ENCODE data around the gene MRGPRD.

The MRGPRD gene

DNA sequence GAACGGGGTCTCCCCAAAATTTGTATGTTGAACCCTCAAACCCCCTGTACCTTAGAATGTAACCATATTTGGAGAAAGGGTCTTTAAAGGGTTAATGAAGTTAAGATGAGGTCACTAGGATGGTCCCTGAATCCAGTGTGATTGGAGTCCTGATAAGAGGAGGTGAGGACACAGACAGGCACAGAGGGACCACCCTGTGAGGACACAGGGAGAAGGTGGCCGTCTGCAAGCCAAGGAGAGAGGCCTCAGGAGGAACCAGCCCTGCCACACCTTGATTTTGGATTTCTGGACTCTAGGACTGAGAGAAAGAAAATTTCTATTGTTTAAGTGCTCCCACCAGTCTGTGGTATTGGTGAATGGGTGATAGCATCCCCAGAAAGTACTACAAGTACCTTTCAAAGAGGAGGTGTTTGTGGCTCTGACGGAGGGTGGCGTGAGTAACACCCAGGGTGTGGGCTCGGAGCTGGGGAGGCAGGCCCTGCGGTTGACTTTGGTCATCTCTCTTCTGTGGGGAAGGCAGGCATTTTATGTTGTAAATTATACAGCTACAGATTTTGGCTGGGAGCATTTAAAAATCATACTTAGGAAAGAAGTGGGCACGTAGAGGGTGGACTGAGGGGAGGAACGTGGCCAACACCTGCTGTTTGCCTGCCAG lies 18.4 kb upstream of the MRGPRD start:
- ChIA-PET POLR2A (interaction anchor here (0.5 kb wide), 1 partner anchor 40 kb away, joined by 3 read pairs; no protein-coding TSS in a partner anchor), CTCF (no interaction called here)
- TF ChIP-seq ARNT (IDR thresholded peaks at IDR 0.05), result no peak
- TF ChIP-seq SP1 (IDR thresholded peaks at IDR 0.05), result no peak
- TF ChIP-seq TARDBP (IDR thresholded peaks at IDR 0.05), result no peak
- no peak for TF ChIP-seq SUZ12 (IDR thresholded peaks at IDR 0.05)
- no peak for TF ChIP-seq L3MBTL2 (conservative IDR thresholded peaks at IDR 0.05)
- no peak for TF ChIP-seq ELF4 (IDR thresholded peaks at IDR 0.05)
- TF ChIP-seq FOXM1 (IDR thresholded peaks at IDR 0.05; ENCODE audit: borderline replicate concordance), result no peak
- TF ChIP-seq CTBP1 (IDR thresholded peaks at IDR 0.05; ENCODE audit: borderline replicate concordance), result no peak
- no peak for TF ChIP-seq ZNF384 (IDR thresholded peaks at IDR 0.05)
- no peak for TF ChIP-seq BHLHE40 (IDR thresholded peaks at IDR 0.05; ENCODE audit: borderline replicate concordance)
- no peak for TF ChIP-seq FOXA1 (IDR thresholded peaks at IDR 0.05)
- TF ChIP-seq, protein P1, sequence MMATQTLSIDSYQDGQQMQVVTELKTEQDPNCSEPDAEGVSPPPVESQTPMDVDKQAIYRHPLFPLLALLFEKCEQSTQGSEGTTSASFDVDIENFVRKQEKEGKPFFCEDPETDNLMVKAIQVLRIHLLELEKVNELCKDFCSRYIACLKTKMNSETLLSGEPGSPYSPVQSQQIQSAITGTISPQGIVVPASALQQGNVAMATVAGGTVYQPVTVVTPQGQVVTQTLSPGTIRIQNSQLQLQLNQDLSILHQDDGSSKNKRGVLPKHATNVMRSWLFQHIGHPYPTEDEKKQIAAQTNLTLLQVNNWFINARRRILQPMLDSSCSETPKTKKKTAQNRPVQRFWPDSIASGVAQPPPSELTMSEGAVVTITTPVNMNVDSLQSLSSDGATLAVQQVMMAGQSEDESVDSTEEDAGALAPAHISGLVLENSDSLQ (IDR thresholded peaks at IDR 0.05), result no peak
- TF ChIP-seq NFRKB (IDR thresholded peaks at IDR 0.05), result no peak
- DNase-seq (ENCODE audit: extremely low spot score), result no peak

DNA sequence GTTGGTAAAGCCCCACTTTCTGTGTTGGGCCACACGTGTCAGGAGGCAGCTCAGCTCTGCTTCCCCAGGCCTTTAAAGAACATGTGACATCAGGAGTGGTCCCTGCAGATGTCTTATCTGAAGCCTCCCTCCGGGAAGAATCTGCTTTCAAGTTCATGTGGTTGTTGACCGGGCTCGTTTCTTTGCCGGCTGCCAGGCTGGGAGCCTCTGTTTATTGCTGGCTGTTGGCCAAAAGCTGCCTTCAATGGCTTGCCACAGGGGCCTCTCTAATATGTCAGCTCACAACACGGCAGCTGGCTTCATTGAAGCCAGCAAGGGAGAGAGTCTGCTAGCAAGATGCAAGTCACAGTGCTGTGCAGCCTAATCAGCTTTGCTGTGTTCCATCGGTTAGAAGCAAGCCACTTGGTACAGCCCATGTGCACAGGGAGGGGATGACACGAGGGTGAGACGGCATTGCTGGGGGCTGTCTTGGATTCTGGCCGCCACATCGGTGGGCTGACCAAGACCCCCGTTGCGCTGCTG lies 17.7 kb upstream of the MRGPRD start:
- POLR2A ChIA-PET, result interaction anchor here (0.5 kb wide), 1 partner anchor 40 kb away, joined by 3 read pairs; no protein-coding TSS in a partner anchor
- TF ChIP-seq L3MBTL2 (conservative IDR thresholded peaks at IDR 0.05), result no peak
- TF ChIP-seq SP1 (IDR thresholded peaks at IDR 0.05), result no peak
- no peak for TF ChIP-seq TARDBP (IDR thresholded peaks at IDR 0.05)
- no peak for TF ChIP-seq ZNF384 (IDR thresholded peaks at IDR 0.05)
- no peak for TF ChIP-seq HDGF (IDR thresholded peaks at IDR 0.05; ENCODE audit: borderline replicate concordance)
- DNase-seq (ENCODE audit: extremely low spot score), result no peak
- CTCF ChIA-PET, result interaction anchor here (1.0 kb wide), 1 partner anchor 8 kb away, joined by 5 read pairs; no protein-coding TSS in a partner anchor

DNA sequence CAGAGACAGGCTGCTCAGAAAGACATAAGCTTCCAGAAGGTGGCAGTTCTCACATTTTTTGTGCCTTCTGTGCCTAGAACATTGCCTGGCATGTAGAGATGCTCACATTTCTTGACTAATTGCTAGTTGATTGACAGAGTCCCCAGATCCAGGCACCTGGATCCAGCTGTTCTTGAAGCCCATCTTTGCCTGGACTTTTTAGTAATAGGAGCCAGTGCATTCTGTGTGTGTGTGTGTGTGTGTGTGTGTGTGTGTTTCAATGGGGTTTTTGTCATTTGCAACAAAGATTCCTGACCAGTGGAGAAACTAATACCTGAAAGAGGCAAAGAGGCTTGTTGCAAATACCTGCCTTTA lies 17.2 kb upstream of the MRGPRD start:
- TF ChIP-seq BHLHE40 (IDR thresholded peaks at IDR 0.05; ENCODE audit: borderline replicate concordance) (no peak), ZNF384 (IDR thresholded peaks at IDR 0.05) (no peak), ARNT (IDR thresholded peaks at IDR 0.05) (no peak), FOXK2 (IDR thresholded peaks at IDR 0.05) (no peak), TARDBP (IDR thresholded peaks at IDR 0.05) (no peak), FOXA1 (IDR thresholded peaks at IDR 0.05) (no peak), L3MBTL2 (conservative IDR thresholded peaks at IDR 0.05) (no peak), SP1 (IDR thresholded peaks at IDR 0.05) (no peak), HDGF (IDR thresholded peaks at IDR 0.05; ENCODE audit: borderline replicate concordance) (no peak), FOXM1 (IDR thresholded peaks at IDR 0.05; ENCODE audit: borderline replicate concordance) (no peak)
- DNase-seq (ENCODE audit: extremely low spot score), result no peak
- ChIA-PET CTCF (interaction anchor here (1.0 kb wide), 1 partner anchor 9 kb away, joined by 5 read pairs; no protein-coding TSS in a partner anchor), POLR2A (no interaction called here)

DNA sequence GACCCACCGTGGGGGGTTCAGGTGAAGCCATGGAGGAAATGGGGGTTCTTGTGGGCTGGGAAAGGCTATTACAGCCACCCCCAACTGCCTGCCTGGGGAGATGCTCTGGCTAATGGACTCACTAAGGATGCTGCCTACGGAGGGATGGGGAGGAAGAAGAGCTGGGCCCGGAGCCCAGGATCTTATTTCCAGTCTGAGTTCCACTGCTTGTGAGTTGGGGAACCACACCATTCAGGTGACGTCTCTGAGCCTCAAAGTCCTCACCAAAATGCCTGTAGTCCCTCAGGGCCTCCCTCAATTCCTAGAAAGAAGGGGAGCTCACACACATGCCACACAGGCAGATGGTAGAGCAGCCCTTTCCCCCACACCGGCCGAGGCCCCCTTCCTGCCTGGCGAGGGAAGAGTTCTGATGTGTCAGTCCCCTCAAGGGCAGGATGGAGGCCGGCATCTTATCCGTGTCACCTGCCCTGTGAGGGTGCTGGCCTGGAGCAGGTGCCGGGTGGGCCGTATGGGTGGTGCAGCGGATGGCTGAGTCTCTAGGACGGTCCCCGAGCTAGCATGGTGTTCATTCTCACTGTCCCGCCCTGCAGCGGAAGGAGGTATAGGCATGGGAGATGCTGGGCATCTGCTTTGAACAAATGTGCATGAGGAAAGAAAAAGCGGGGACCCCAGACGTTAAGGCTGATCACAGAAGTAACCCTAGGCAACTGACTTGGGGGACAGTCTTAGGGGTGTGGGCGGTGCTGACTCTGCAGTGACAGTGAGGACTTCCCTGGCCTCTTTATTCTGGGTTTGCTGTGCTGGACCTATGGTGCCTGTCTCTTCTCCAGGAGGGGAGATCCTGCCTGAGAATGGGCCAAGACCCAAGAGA lies 16.6 kb upstream of the MRGPRD start:
- POLR2A ChIA-PET, result no interaction called here
- CTCF ChIA-PET, result interaction anchor here (1.0 kb wide), 1 partner anchor 9 kb away, joined by 5 read pairs; no protein-coding TSS in a partner anchor
- TF ChIP-seq FOXA1 (IDR thresholded peaks at IDR 0.05) (no peak), LEF1 (IDR thresholded peaks at IDR 0.05; ENCODE audit: borderline replicate concordance) (no peak), FOXK2 (IDR thresholded peaks at IDR 0.05) (no peak), SUZ12 (IDR thresholded peaks at IDR 0.05) (no peak), ELF4 (IDR thresholded peaks at IDR 0.05) (no peak), CTBP1 (IDR thresholded peaks at IDR 0.05; ENCODE audit: borderline replicate concordance) (no peak), NFRKB (IDR thresholded peaks at IDR 0.05) (no peak), TARDBP (IDR thresholded peaks at IDR 0.05) (no peak), L3MBTL2 (conservative IDR thresholded peaks at IDR 0.05) (no peak), HDGF (IDR thresholded peaks at IDR 0.05; ENCODE audit: borderline replicate concordance) (no peak), FOXM1 (IDR thresholded peaks at IDR 0.05; ENCODE audit: borderline replicate concordance) (no peak), BHLHE40 (IDR thresholded peaks at IDR 0.05; ENCODE audit: borderline replicate concordance) (no peak), ARNT (IDR thresholded peaks at IDR 0.05) (no peak), ZNF384 (IDR thresholded peaks at IDR 0.05) (no peak), SP1 (IDR thresholded peaks at IDR 0.05) (no peak)
- TF ChIP-seq, protein P1 (IDR thresholded peaks at IDR 0.05), result no peak
- DNase-seq (ENCODE audit: extremely low spot score), result no peak

DNA sequence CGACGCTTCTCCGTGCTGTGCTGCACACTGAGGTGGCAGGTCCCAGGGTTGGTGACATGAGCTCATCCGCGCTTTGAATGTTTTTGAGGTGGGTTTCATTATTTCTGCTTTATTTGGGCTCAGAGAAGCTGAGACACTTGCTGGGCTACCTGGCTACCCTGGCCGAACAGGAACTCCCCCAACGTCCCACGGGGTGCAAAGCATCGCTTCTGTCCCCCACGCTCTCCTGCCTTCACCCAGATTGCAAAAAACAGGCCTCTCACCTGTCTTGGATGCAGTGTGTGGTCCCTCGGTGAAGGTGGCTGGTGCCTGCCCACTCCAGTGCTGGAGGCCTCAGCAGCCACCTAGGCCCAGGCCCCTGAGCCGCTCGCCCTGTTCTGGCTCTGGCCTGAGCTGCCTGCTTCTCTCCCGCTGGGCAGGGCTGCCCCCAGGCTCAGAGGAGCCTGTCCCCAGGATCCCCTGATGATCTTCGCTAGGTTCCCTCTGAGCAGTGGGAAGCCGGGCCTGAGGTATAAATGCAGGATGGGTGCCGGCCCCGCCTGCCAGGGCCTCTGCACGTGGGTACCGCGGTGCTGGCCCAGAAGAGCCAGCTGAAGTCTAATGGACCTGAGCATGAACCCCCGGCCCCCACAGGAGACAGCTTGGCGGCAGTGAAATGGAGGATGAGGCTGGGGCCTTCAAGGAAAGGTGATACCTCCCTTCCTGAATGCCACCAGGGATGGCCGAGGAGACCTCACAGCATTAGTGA lies 15.8 kb upstream of the MRGPRD start:
- POLR2A ChIA-PET, result no interaction called here
- DNase-seq (ENCODE audit: extremely low spot score), result no peak
- TF ChIP-seq NFRKB (IDR thresholded peaks at IDR 0.05), result no peak
- no peak for TF ChIP-seq LEF1 (IDR thresholded peaks at IDR 0.05; ENCODE audit: borderline replicate concordance)
- TF ChIP-seq SP1 (IDR thresholded peaks at IDR 0.05), result no peak
- TF ChIP-seq SUZ12 (IDR thresholded peaks at IDR 0.05), result no peak
- TF ChIP-seq FOXK2 (IDR thresholded peaks at IDR 0.05), result no peak
- TF ChIP-seq L3MBTL2 (conservative IDR thresholded peaks at IDR 0.05), result no peak
- TF ChIP-seq CTBP1 (IDR thresholded peaks at IDR 0.05; ENCODE audit: borderline replicate concordance), result no peak
- TF ChIP-seq FOXM1 (IDR thresholded peaks at IDR 0.05; ENCODE audit: borderline replicate concordance), result no peak
- no peak for TF ChIP-seq TARDBP (IDR thresholded peaks at IDR 0.05)
- no peak for TF ChIP-seq BHLHE40 (IDR thresholded peaks at IDR 0.05; ENCODE audit: borderline replicate concordance)
- TF ChIP-seq ZNF384 (IDR thresholded peaks at IDR 0.05), result no peak
- TF ChIP-seq, protein P1 (IDR thresholded peaks at IDR 0.05), result no peak
- TF ChIP-seq FOXA1 (IDR thresholded peaks at IDR 0.05), result no peak
- TF ChIP-seq ELF4 (IDR thresholded peaks at IDR 0.05), result no peak
- TF ChIP-seq HDGF (IDR thresholded peaks at IDR 0.05; ENCODE audit: borderline replicate concordance), result no peak
- TF ChIP-seq ARNT (IDR thresholded peaks at IDR 0.05), result no peak
- CTCF ChIA-PET, result no interaction called here

Data from HEK293T (cell line).